ENCODE data around the gene CALR. TPM values are rescaled to one million over a fixed set of nuclear protein-coding genes. Genes with fewer than 3 reads are reported as not detected.
A peak's percentile ranks its signal among the peaks of the same experiment; 100 is the strongest.
"Not testable (repeated sequence)": the region's sequence is repeated elsewhere in the genome, so short reads cannot be mapped to it uniquely, and the experiment has no call there.

The CALR gene
- total RNA-seq, 1 experiment from 2014 or later, result 1,274 TPM

DNA sequence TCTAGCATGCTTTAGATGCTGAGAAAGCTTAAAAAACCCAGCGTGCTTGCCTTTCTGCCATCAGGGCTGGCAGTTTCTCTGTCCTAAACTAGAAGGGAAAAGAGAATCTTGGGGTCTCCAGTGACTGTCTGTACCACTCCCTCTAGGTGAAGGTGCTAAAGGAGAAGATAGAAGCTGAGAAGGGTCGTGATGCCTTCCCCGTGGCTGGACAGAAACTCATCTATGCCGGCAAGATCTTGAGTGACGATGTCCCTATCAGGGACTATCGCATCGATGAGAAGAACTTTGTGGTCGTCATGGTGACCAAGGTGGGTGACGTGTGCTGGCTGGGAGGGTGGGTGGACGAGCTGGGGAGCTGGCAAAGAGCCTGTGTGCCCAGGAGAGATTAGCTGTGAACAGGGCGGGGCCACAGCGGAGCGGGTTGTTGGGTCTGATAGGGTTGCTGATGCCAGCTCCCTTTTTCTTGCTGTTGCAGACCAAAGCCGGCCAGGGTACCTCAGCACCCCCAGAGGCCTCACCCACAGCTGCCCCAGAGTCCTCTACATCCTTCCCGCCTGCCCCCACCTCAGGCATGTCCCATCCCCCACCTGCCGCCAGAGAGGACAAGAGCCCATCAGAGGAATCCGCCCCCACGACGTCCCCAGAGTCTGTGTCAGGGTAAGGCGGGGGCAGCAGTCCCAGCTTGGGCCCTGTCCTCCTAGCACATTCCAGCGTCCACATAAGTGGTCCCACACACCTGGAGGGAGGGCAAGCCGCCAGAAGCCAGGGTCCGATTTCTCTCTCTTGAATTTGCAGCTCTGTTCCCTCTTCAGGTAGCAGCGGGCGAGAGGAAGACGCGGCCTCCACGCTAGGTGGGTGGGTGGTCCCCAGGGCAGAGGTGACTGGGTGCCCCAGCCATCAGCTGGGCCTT is 9.5 kb downstream of the CALR start:
- in situ Hi-C loops (cut with HindIII; ENCODE audit: low pct_unique_long_range_greater_than_20kb, low sequenced_read_pairs), result no loop called here
- DNase-seq (ENCODE audit: low read depth, low spot score), result no peak

DNA sequence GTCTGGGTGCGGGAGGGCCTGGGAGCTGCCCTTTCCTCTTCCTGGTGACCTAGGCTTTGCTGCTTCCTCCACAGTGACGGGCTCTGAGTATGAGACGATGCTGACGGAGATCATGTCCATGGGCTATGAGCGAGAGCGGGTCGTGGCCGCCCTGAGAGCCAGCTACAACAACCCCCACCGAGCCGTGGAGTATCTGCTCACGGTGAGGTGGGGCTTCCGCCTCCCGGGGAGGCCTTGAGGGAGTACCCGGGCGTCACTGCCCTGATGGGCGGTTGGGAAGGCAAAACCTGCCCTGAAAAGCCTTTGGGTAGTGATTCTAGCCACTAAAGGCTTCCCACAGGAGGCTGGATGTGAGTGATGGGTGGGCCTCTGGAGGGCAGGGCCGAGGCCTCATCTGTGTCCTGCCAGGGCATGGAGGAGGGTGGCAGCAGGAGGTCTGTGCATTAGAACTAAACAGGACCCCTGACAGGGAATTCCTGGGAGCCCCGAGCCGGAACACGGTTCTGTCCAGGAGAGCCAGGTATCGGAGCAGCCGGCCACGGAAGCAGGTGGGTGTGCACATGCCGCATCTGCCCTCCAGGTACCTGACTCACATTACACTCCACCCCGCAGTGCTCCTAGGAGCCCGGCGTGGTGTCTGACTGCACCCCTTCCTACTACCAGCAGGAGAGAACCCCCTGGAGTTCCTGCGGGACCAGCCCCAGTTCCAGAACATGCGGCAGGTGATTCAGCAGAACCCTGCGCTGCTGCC is 10.4 kb downstream of the CALR start:
- DNase-seq (ENCODE audit: low read depth, low spot score), result no peak
- in situ Hi-C loops (cut with HindIII; ENCODE audit: low pct_unique_long_range_greater_than_20kb, low sequenced_read_pairs), result no loop called here

DNA sequence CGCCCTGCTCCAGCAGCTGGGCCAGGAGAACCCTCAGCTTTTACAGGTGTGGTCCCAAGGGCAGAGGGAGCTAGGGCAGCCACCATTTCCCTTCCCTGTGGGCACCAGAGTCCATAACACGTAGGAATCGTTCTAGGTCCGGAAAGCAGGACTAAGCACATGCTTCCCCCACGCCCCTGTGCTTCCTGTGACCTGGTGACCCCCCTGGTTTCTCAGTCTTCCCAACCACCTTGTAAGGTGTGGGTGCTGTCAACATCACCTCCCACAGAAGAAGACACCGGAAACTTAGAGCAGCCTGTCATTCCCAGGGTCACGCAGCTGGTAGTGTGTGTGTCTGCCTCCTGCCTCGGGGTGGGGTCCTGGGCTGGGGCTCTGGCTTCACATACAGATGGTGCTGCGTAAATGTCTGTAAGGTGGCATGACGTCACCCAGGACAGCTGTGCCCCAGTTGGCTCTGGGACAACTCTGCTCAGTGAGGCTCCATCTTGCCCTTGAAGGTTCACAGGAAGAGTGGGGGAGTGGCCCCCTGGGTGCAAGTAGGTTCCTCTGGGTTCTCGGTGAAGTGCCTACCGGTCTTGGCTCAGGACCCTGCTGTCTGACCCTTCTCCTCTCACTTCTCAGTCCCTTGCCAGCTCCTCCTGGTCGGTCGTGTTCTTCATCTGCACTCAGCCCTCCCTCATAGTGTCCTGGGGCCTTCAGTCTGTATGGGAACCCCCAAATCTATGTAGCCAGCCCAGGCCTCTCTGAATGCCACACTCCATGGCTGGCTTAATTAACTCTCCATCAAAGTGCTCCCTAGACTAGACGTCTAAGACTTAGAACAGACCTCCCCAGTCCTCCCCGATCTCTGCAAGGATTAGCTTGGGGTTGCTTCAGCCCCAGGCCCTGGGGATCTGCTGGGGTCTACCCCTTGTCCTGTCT is 11.2 kb downstream of the CALR start:
- in situ Hi-C loops (cut with HindIII; ENCODE audit: low pct_unique_long_range_greater_than_20kb, low sequenced_read_pairs), result no loop called here
- DNase-seq (ENCODE audit: low read depth, low spot score), result no peak

DNA sequence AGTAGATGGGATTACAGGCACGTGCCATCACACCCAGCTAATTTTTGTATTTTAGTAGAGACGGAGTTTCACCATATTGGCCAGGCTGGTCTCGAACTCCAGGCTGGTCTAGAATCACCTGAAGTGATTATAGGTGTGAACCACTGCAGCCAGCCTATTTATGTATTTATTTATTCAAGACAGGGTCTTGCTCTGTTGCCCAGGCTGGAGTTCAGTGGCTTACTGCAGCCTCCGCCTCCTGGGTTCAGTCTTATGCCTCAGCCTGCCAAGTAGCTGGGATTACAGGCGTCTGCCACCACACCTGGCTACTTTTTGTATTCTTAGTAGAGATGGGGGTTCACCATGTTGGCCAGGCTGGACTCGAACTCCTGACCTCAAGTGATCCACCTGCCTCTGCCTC is 13.6 kb downstream of the CALR start:
- in situ Hi-C loops (cut with HindIII; ENCODE audit: low pct_unique_long_range_greater_than_20kb, low sequenced_read_pairs); DNase-seq (ENCODE audit: low read depth, low spot score): not testable (repeated sequence)

DNA sequence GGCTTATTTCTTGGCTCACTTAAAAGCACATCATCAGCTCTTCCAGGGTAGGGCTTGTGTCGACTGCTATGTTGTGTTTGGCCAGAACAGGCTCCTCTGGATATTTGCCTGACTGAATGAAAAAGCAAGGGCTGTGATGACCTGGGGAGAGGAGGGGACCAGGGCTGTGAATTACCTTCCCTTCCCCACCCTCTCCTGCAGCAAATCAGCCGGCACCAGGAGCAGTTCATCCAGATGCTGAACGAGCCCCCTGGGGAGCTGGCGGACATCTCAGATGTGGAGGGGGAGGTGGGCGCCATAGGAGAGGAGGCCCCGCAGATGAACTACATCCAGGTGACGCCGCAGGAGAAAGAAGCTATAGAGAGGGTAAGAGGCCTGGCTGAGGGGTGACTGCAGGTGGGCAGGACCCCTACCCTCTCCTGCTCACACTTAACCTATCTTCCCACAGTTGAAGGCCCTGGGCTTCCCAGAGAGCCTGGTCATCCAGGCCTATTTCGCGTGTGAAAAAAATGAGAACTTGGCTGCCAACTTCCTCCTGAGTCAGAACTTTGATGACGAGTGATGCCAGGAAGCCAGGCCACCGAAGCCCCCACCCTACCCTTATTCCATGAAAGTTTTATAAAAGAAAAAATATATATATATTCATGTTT is 14.2 kb downstream of the CALR start:
- in situ Hi-C loops (cut with HindIII; ENCODE audit: low pct_unique_long_range_greater_than_20kb, low sequenced_read_pairs), result no loop called here
- no peak for DNase-seq (ENCODE audit: low read depth, low spot score)

DNA sequence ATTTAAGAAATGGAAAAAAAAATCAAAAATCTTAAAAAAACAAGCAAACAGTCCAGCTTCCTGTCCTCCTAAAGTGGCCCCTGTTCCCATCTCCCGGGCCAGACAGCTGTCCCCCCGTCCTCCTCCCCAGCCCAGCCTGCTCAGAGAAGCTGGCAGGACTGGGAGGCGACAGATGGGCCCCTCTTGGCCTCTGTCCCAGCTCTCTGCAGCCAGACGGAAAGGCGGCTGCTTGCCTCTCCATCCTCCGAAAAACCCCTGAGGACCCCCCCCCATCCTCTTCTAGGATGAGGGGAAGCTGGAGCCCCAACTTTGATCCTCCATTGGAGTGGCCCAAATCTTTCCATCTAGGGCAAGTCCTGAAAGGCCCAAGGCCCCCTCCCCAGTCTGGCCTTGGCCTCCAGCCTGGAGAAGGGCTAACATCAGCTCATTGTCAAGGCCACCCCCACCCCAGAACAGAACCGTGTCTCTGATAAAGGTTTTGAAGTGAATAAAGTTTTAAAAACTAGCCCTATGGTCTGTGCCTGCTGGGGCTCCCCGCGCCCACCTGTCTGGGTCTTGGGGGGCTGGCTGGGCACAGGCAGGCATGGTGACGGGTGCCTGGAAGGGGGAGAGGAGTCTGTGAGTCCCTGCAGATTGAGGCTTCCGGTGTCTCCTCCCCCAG is 14.9 kb downstream of the CALR start:
- no peak for DNase-seq (ENCODE audit: low read depth, low spot score)

DNA sequence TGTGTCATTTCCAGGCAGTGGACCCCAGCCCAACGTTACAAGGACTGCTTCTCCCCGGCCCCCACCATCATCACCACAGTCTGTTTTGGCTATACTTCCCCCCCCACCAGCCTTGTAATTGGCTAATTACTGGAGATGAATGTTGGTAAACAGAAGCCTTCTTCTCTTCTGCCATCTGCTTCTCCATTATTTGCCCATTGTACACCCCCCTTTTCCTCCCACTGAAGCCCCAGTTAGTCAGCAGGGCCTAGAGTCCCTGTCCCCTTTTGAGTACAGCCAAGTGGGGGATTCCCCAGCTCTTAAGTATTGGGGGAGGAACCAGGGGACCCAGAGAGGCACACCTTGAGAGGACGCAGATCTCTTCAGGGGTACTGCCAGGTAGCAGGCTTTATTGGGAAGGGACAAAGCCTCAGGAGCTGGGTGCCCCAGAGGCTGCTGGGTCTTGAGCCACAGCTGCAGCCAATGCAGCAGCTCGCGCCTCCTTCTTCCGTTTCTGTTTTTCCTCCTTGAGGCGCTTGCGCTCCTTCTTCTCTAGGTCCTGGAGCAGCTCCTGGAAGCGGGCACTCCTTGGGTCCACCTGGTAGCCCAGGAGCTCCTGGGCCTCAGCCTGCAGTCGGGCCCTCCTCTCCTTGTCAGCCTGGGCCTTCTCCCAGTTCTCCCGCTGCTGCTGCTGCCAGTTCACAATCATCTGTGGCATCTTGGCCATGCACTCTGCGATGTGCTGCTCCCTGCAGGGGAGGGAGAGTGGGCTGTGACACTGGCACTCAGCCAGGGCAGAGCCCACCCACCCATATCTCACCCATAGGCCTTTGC is 15.6 kb downstream of the CALR start:
- in situ Hi-C loops (cut with HindIII; ENCODE audit: low pct_unique_long_range_greater_than_20kb, low sequenced_read_pairs), result no loop called here
- no peak for DNase-seq (ENCODE audit: low read depth, low spot score)

More for the DNA sequence above, 14.9 kb downstream of the CALR start:
- in situ Hi-C loops (cut with HindIII; ENCODE audit: low pct_unique_long_range_greater_than_20kb, low sequenced_read_pairs), result no loop called here

DNA sequence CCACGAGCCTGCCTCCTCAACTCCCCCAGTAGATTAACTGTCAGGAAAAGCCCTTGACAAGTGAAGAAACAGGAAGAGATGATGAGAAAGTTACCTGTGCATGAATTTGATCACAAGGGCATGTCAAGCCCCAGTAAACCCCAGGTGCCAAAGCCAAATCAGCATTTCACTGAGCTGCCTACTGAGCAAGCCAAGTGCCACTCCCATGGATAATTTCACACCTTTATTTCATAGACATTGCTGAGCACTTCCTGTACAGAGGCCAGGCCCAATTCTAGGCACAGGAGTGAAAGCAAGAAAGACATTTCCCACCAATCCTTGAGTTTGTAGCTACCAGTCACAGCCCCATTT is 16.2 kb downstream of the CALR start:
- in situ Hi-C loops (cut with HindIII; ENCODE audit: low pct_unique_long_range_greater_than_20kb, low sequenced_read_pairs), result no loop called here

DNA sequence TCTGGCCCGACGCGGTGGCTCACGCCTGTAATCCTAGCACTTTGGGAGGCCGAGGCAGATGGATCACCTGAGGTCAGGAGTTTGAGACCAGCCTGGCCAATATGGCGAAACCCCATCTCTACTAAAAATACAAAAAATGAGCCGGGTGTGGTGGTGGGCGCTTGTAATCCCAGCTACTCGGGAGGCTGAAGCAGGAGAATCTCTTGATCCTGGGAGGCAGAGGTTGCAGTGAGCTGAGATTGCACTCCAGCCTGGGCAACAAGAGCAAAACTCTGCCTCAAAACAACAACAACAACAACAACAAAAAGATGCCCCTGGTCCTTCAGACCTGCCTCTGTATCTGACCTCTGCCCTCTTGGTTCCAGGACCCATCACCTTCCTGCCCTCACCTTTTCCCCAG is 17.2 kb downstream of the CALR start:
- DNase-seq (ENCODE audit: low read depth, low spot score); in situ Hi-C loops (cut with HindIII; ENCODE audit: low pct_unique_long_range_greater_than_20kb, low sequenced_read_pairs): not testable (repeated sequence)

More for the DNA sequence above, 16.2 kb downstream of the CALR start:
- DNase-seq (ENCODE audit: low read depth, low spot score), result no peak

DNA sequence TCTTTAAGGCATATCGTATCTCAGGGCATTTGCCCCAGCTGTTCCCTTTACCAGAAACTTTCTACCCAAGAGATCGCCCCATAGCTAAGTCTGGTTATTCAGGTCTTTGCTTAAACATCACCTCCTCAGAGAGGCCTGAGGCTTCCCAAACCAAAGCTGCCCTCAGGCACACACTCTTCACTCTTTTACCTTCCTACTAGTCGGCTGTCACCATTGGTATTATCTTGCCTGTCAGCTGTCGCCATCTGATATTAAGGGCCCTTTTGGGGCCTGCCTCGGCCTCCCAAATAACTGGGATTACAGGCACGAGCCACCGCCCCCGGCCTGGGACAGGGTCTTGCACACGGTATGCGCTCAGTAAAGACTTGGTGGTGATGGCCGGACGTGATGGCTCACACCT is 17.6 kb downstream of the CALR start:
- in situ Hi-C loops (cut with HindIII; ENCODE audit: low pct_unique_long_range_greater_than_20kb, low sequenced_read_pairs), result no loop called here
- no peak for DNase-seq (ENCODE audit: low read depth, low spot score)

DNA sequence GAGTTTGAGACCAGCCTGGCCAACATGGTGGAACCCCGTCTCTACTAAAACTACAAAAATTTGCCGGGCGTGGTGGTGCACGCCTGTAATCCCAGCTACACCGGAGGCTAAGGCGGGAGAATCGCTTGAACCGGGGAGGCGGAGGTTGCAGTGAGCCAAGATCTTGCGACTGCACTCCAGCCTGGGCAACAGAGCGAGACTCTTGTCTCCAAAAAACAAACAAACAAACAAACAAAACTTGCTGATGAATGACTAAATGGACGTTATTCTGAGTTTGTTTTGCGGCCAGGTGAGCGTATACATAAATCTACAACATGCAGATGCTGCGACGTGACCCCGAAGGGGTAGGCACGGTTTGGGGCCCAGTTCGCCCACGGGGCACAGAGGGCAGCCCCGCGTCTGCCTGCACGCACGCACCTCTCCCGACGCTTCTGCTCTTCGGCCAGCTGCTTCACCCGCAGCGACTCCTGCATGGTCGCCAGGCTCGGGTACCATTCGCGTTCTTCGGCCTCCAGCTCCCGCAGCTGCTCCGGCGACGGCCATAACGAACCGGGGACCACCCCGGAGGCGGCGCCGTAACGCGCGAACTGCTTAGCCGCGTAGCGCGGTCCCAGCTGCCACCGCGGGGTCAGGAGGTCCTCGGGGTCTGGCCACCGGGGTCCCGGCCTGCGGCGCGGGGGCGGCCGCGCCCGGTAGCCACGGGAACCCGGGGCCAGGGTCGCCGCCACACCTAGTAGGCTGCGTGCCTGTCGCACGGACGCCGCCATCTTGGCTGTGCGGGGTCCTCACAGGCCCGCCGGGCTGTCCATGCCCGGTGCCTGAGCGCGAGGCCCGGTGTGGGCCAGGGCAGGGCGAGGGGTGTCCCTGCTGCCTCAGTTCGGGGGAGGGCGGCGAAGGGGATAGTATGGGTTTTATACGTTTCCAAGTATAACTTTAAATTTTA is 18.3 kb downstream of the CALR start, which contains the start of gene GADD45GIP1:
Gene GADD45GIP1 (minus strand): TSS at position 778 of the 943 bp plus-strand sequence. CDS start 11 bp downstream, at position 767.
- in situ Hi-C loops (cut with HindIII; ENCODE audit: low pct_unique_long_range_greater_than_20kb, low sequenced_read_pairs), result no loop called here
- DNase-seq (ENCODE audit: low read depth, low spot score), result peak; percentile 79

DNA sequence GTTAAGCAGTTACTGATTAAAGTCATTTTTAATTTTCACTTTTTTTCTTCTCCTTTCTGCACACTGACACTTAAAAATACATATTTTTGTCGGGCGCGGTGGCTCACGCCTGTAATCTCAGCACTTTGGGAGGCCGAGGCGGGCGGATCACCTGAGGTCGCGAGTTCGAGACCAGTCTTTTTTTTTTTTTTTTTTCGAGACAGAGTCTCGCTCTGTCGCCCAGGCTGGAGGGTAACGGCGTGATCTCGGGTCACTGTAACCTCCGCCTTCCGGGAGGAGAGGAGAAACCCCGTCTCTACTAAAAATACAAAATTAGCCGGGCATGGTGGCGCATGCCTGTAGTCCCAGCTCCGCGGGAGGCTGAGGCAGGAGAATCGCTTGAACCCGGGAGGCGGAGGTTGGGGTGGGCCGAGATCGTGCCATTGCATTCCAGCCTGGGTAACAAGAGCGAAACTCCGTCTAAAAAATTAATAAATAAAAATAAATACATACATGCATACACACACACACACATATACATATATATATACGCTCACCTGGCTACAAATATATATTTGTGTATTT is 19.1 kb downstream of the CALR start:
- not testable (repeated sequence) for DNase-seq (ENCODE audit: low read depth, low spot score)

DNA sequence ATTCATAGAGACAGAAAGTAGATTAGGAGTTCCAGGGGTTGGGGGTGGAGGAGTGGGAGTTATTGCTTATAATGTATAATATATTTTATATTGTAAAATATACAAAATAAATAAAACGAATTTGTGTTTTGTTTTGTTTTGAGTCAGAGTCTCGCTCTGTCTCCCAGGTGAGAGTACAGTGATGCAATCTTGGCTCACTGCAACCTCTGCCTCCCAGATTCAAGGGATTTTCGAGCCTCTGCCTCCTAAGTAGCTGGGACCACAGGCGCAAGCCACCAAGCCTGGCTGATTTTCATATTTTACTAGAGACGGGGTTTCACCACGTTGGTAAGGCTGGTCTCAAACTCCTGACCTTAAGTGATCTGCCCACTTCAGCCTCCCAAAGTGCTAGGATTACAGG is 21.1 kb downstream of the CALR start:
- DNase-seq (ENCODE audit: low read depth, low spot score), result no peak
- in situ Hi-C loops (cut with HindIII; ENCODE audit: low pct_unique_long_range_greater_than_20kb, low sequenced_read_pairs), result no loop called here

More for the DNA sequence above, 19.1 kb downstream of the CALR start:
- in situ Hi-C loops (cut with HindIII; ENCODE audit: low pct_unique_long_range_greater_than_20kb, low sequenced_read_pairs), result not testable (repeated sequence)

DNA sequence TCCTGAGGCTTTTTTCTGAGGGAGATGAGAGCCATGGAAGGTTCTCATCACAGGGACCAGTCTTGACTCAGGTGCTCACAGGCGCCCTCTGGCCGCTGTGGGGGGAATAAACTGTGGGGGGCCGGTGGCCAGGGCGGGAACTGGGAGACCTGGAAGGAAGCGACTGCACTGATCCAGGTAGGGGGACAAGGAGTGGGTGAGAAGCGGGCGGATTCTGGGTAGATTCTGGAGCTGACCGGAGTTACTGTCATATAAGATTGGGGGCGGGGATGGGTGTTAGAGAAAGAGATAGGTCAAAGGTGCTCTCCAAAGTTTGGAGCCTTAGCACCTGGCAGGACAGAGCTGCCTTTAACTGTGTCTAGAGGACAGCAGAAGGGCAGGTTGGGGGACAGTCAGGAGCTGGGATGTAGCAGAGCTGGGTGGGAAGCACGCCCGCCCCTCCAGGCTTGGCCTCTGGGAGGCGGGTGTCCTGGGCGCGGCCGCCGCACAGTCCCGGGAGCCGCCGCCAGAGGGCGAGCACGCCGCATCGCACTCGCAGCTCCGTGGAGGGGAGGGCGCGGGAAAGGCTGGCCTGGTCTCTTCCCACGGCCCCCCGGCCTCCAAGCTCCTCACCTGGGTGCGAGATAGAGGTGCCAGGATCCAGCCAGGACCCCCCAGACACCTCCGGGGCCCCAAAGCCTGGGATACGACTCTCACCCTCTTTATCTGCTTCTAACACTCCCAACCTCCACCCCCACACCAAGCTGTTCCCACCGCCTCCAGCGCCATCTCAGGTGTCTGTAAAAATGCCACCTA is 26.8 kb downstream of the CALR start:
- in situ Hi-C loops (cut with HindIII; ENCODE audit: low pct_unique_long_range_greater_than_20kb, low sequenced_read_pairs), result no loop called here
- peak; percentile 72 for DNase-seq (ENCODE audit: low read depth, low spot score)

All from SK-MEL-5 (cell line).